Left lung (tissue), 10 donors: ENCODE measurements around the gene GPD2. TPM values are rescaled to one million over a fixed set of nuclear protein-coding genes. Genes with fewer than 3 reads are reported as not detected.
"Not testable (repeated sequence)": the region's sequence is repeated elsewhere in the genome, so short reads cannot be mapped to it uniquely, and the experiment has no call there.

ENCODE experiments used
- ATAC-seq: fragments of 200-7000 bp; cut with Tn5 transposase; one replicate; pipeline ENCODE4 v1.9.1; 2020; ENCODE audit warnings: moderate library complexity
- DNase-seq, 4 donors: peaks; one replicate each; pipeline ENCODE4 v3.0.0-alpha.2; 2013 to 2020
- H3K27ac ChIP-seq, 2 donors: fragments of 200-600 bp; sonication (generic) in 1 of 2; one replicate each; pipeline versions ENCODE4 v1.5.0 to v1.8.0; 2020 to 2021
- H3K27me3 ChIP-seq, 2 donors: fragments of 200-600 bp; sonication (generic) in 1 of 2; one replicate each; pipeline versions ENCODE4 v1.5.0 to v1.8.0; 2020 to 2021
- H3K36me3 ChIP-seq, 2 donors: fragments of 200-600 bp; sonication (generic) in 1 of 2; one replicate each; pipeline versions ENCODE4 v1.5.0 to v1.8.0; 2020 to 2021
- H3K4me1 ChIP-seq, 2 donors: fragments of 200-600 bp; one replicate each; pipeline ENCODE4 v1.8.0; 2021
- H3K4me3 ChIP-seq, 2 donors: fragments of 200-600 bp; sonication (generic) in 1 of 2; one replicate each; pipeline versions ENCODE4 v1.5.0 to v1.8.0; 2020 to 2021; ENCODE audit warnings: mild to moderate bottlenecking in 1 of 2
- H3K9me3 ChIP-seq, 2 donors: fragments of 200-600 bp; sonication (generic) in 1 of 2; one replicate each; pipeline versions ENCODE4 v1.5.0 to v1.8.0; 2020 to 2021
- intact Hi-C, 2 donors: fragments of 100-400 bp; cut with DNase I; formaldehyde crosslinking; loops; one replicate each; pipeline versions ENCODE4 v1.11.2 to v1.14.2; 2022
- polyA plus RNA-seq, 6 donors: library from polyadenylated mRNA; unstranded; fragments of 120-200 nt; gene quantifications; one replicate each; pipeline ENCODE4 v1.2.1, GENCODE V29; 2013; ENCODE audit not compliant: insufficient read length in 6 of 6
- total RNA-seq, 2 donors: library from RNA; stranded (reverse); fragmentation: NEBNext Ultra II Directional; extraction: Animal tissue kit (Norgen Biotek cat#: 25700); gene quantifications; one replicate each; pipeline ENCODE4 v1.2.1, GENCODE V29; 2021
- TF ChIP-seq, protein P1 (sequence below), 2 donors: fragments of 200-600 bp; sonication (generic) in 1 of 2; IDR thresholded peaks; one replicate each; pipeline versions ENCODE4 v1.5.0 to v1.8.0; 2021; ENCODE audit warnings: antibody characterized with exemption in 2 of 2
- donor health status: DM: no; HTN: yes; CAD: no.
- donor health status: DM: no; HTN: no; CAD: no.

The GPD2 gene
- total and polyA plus RNA-seq, 8 donors: 23.7 to 44.3 (median 26.8) TPM

DNA sequence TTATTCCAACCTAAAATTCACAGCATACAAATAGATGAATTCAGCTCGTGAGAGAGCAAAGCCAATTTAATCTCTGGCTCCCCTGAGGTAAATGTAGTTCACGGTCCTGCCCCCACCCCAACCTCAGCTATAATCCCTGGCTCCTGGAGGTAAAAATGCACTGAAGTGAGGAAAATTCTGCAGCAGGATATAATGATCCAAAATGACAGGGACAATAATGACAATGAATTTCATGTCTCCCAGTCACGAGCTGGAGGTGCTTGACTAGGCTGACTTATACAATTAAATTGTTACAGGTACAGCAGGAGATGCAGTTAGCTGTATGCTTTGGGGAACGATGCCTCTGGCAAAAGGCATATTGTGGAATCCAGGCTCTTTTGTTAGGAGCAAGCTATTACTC, 82.0 kb downstream of the GPD2 start:
- no peaks in the 10 kb centered on the region for H3K27me3 ChIP-seq
- H3K36me3 ChIP-seq: peaks cover 0 to 28% of the 10 kb centered on the region in 2 donors
- TF ChIP-seq, protein P1, sequence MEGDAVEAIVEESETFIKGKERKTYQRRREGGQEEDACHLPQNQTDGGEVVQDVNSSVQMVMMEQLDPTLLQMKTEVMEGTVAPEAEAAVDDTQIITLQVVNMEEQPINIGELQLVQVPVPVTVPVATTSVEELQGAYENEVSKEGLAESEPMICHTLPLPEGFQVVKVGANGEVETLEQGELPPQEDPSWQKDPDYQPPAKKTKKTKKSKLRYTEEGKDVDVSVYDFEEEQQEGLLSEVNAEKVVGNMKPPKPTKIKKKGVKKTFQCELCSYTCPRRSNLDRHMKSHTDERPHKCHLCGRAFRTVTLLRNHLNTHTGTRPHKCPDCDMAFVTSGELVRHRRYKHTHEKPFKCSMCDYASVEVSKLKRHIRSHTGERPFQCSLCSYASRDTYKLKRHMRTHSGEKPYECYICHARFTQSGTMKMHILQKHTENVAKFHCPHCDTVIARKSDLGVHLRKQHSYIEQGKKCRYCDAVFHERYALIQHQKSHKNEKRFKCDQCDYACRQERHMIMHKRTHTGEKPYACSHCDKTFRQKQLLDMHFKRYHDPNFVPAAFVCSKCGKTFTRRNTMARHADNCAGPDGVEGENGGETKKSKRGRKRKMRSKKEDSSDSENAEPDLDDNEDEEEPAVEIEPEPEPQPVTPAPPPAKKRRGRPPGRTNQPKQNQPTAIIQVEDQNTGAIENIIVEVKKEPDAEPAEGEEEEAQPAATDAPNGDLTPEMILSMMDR (IDR thresholded peaks at IDR 0.05): no peak
- H3K9me3 ChIP-seq: peaks cover 0 to 5% of the 10 kb centered on the region in 2 donors
- DNase-seq (no peak), ATAC-seq (no peak)
- intact Hi-C loops: no loop called here
- H3K4me3 ChIP-seq: no peak overlapping the region
- H3K4me1 ChIP-seq: no peaks in the 10 kb centered on the region
- no peak overlapping the region for H3K27ac ChIP-seq

- peaks cover 0 to 11% of the 10 kb centered on the region in 2 donors for H3K36me3 ChIP-seq
Measured at GRCh38 chr2:156522864-156523440, 86.8 kb downstream of the GPD2 start.

DNA sequence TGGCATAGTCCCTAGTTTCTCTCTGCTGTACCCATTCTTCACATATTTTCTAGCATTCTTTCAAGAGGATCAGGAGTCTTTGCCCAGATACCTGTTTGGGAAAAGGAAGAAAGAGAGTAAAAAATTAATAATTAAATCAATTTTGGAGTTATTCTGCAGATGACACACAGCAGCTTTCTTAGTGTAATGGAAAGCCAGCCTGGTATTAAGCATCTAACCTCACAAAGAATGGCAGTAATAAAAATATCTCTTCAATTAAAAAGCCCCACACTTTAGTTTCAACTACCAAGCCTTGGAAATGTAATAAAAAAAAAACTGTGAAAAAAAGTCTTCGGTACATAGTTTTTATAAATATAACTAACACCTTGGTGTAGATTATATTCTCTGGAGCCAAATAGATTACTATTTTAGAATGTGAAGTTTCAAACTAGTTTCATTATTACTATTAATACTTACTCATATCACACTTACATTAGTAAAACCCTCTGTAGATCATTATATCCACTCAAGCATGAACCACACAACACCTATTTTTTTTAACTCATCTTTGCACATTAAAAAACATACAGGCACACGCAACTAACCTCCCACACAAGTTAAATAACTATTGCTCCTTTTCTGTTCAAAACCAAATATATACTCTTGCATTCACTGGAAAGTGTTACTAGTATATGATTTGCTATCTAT, 90.9 kb downstream of the GPD2 start:
- ATAC-seq: no peak
- intact Hi-C loops: no loop called here

More at GRCh38 chr2:156522864-156523440, 86.8 kb downstream of the GPD2 start:
- no peaks in the 10 kb centered on the region for H3K27me3 ChIP-seq
- H3K27ac ChIP-seq: no peak overlapping the region
- intact Hi-C loops: no loop called here
- H3K4me3 ChIP-seq: no peak overlapping the region
- H3K9me3 ChIP-seq: peaks cover 0 to 5% of the 10 kb centered on the region in 2 donors
- H3K4me1 ChIP-seq: no peaks in the 10 kb centered on the region
- no peak for DNase-seq
- TF ChIP-seq, protein P1 (IDR thresholded peaks at IDR 0.05): no peak
- ATAC-seq: no peak

GRCh38 chr2:156528583-156528982, 92.4 kb downstream of the GPD2 start:
- H3K9me3 ChIP-seq, H3K4me3 ChIP-seq, H3K27ac ChIP-seq, intact Hi-C loops, ATAC-seq, DNase-seq, H3K4me1 ChIP-seq, H3K27me3 ChIP-seq: not testable (repeated sequence)
- peaks cover 0 to 10% of the 10 kb centered on the region in 2 donors for H3K36me3 ChIP-seq

More for the DNA sequence above, 90.9 kb downstream of the GPD2 start:
- Histone ChIP-seq H3K9me3 (no peaks in the 10 kb centered on the region), H3K27ac (no peak overlapping the region), H3K4me1 (no peaks in the 10 kb centered on the region), H3K36me3 (peaks cover 0 to 10% of the 10 kb centered on the region in 2 donors), H3K27me3 (no peaks in the 10 kb centered on the region), H3K4me3 (no peak overlapping the region)
- TF ChIP-seq, protein P1 (IDR thresholded peaks at IDR 0.05): no peak
- DNase-seq: no peak

- intact Hi-C loops: no loop called here
- no peak for ATAC-seq
- Histone ChIP-seq H3K9me3 (no peaks in the 10 kb centered on the region), H3K27me3 (no peaks in the 10 kb centered on the region), H3K27ac (no peak overlapping the region), H3K36me3 (peaks cover 0 to 6% of the 10 kb centered on the region in 2 donors), H3K4me3 (no peak overlapping the region), H3K4me1 (no peaks in the 10 kb centered on the region)
- TF ChIP-seq, protein P1 (IDR thresholded peaks at IDR 0.05): no peak
- DNase-seq: no peak
Measured at GRCh38 chr2:156532989-156533388, 96.8 kb downstream of the GPD2 start.
